Tibial nerve (tissue), 4 donors: Measurements from ENCODE around the gene NPHS2.

Source experiments
- CTCF ChIP-seq, 5 experiments: fragments of 200-600 bp in 3 of 5; fragments of 450-650 bp in 2 of 5; sonication (generic) in 3 of 5; IDR thresholded peaks; one replicate each; pipeline ENCODE4 v1.5.1; 2016 to 2019; ENCODE audit warnings: antibody characterized with exemption in 5 of 5, mild to moderate bottlenecking in 3 of 5, moderate library complexity in 2 of 5
- EP300 ChIP-seq, 2 donors: sonication (generic); formaldehyde crosslinking; IDR thresholded peaks; one replicate each; pipeline ENCODE4 v1.6.1; 2017; ENCODE audit warnings: antibody characterized with exemption in 2 of 2, mild to moderate bottlenecking in 1 of 2
- POLR2A ChIP-seq, 2 donors: fragments of 450-650 bp; IDR thresholded peaks; one replicate each; pipeline ENCODE4 v1.6.1; 2017; ENCODE audit warnings: antibody characterized with exemption in 2 of 2, mild to moderate bottlenecking in 2 of 2, moderate library complexity in 2 of 2

- TF ChIP-seq EP300 (IDR thresholded peaks at IDR 0.05): no peak
- TF ChIP-seq POLR2A (IDR thresholded peaks at IDR 0.05): no peak
- TF ChIP-seq CTCF (IDR thresholded peaks at IDR 0.05): no peak
Measured at GRCh38 chr1:179509384-179509783, 66.4 kb downstream of the NPHS2 start.
